Measurements from ENCODE around the gene INTS12. TPM values are rescaled to one million over a fixed set of nuclear protein-coding genes. Genes with fewer than 3 reads are reported as not detected.

The INTS12 gene
- total and polyA plus RNA-seq, 4 donors, result 15.0 to 24.1 (median 17.2) TPM

- WGBS, 2 donors, result 76 to 83% methylated on average over 2 of the region's 2 CpGs
- TF ChIP-seq CTCF (IDR thresholded peaks at IDR 0.05; ENCODE audit: control extremely low read depth, extremely low read depth), result no peak
- Histone ChIP-seq H3K9ac (ENCODE audit: insufficient read depth in 1 of 2, low read length in 2 of 2) (no peak overlapping the region), H3K4me3 (no peak overlapping the region), H3K4me1 (ENCODE audit: control insufficient read depth in 5 of 5, insufficient read depth in 5 of 5, low read length in 5 of 5) (peaks cover 0 to 2% (median 1%) of the 10 kb centered on the region in 5 donors), H3K9me3 (ENCODE audit: control insufficient read depth in 4 of 4, insufficient read depth in 3 of 4, low read length in 3 of 4) (no peaks in the 10 kb centered on the region), H3K36me3 (ENCODE audit: control insufficient read depth in 4 of 4, insufficient read depth in 4 of 4, low read length in 4 of 4) (peaks cover 1 to 7% (median 3%) of the 10 kb centered on the region in 4 donors), H3K27ac (ENCODE audit: low read depth in 1 of 2, low read length in 1 of 2) (no peak overlapping the region), H3K27me3 (ENCODE audit: control insufficient read depth in 3 of 3, insufficient read depth in 3 of 3, low read length in 2 of 3) (no peaks in the 10 kb centered on the region)
- DNase-seq, result no peak
- ATAC-seq (ENCODE audit: insufficient read depth, low FRiP score), result no peak
Observed at GRCh38 chr4:105677709-105678108, 30.8 kb downstream of the INTS12 start.

- TF ChIP-seq CTCF (IDR thresholded peaks at IDR 0.05; ENCODE audit: control extremely low read depth, extremely low read depth), result no peak
- H3K4me3 ChIP-seq, result no peak overlapping the region
- no peaks in the 10 kb centered on the region for H3K27me3 ChIP-seq (ENCODE audit: control insufficient read depth in 3 of 3, insufficient read depth in 3 of 3, low read length in 2 of 3)
- H3K9ac ChIP-seq (ENCODE audit: insufficient read depth in 1 of 2, low read length in 2 of 2), result no peak overlapping the region
- no peaks in the 10 kb centered on the region for H3K9me3 ChIP-seq (ENCODE audit: control insufficient read depth in 4 of 4, insufficient read depth in 3 of 4, low read length in 3 of 4)
- WGBS, 2 donors, result 83 to 93% methylated on average over 1 of the region's 1 CpG
- H3K27ac ChIP-seq (ENCODE audit: low read depth in 1 of 2, low read length in 1 of 2), result no peak overlapping the region
- H3K36me3 ChIP-seq (ENCODE audit: control insufficient read depth in 4 of 4, insufficient read depth in 4 of 4, low read length in 4 of 4), result no peaks in the 10 kb centered on the region
- no peaks in the 10 kb centered on the region for H3K4me1 ChIP-seq (ENCODE audit: control insufficient read depth in 5 of 5, insufficient read depth in 5 of 5, low read length in 5 of 5)
- no peak for ATAC-seq (ENCODE audit: insufficient read depth, low FRiP score)
- DNase-seq, result no peak
Observed at GRCh38 chr4:105674011-105674410, 34.5 kb downstream of the INTS12 start.

- Histone ChIP-seq H3K9ac (ENCODE audit: insufficient read depth in 1 of 2, low read length in 2 of 2) (no peak overlapping the region), H3K36me3 (ENCODE audit: control insufficient read depth in 4 of 4, insufficient read depth in 4 of 4, low read length in 4 of 4) (no peaks in the 10 kb centered on the region), H3K27me3 (ENCODE audit: control insufficient read depth in 3 of 3, insufficient read depth in 3 of 3, low read length in 2 of 3) (no peaks in the 10 kb centered on the region), H3K9me3 (ENCODE audit: control insufficient read depth in 4 of 4, insufficient read depth in 3 of 4, low read length in 3 of 4) (no peaks in the 10 kb centered on the region), H3K27ac (ENCODE audit: low read depth in 1 of 2, low read length in 1 of 2) (no peak overlapping the region), H3K4me1 (ENCODE audit: control insufficient read depth in 5 of 5, insufficient read depth in 5 of 5, low read length in 5 of 5) (no peaks in the 10 kb centered on the region), H3K4me3 (no peak overlapping the region)
- DNase-seq (no peak), ATAC-seq (ENCODE audit: insufficient read depth, low FRiP score) (no peak)
- 70 to 84% methylated on average over 2 of the region's 2 CpGs for WGBS, 2 donors
- TF ChIP-seq CTCF (IDR thresholded peaks at IDR 0.05; ENCODE audit: control extremely low read depth, extremely low read depth), result no peak
Observed at GRCh38 chr4:105671301-105671700, 37.2 kb downstream of the INTS12 start.

GRCh38 chr4:105670684-105671083 lies 37.8 kb downstream of the INTS12 start:
- H3K4me1 ChIP-seq (ENCODE audit: control insufficient read depth in 5 of 5, insufficient read depth in 5 of 5, low read length in 5 of 5), result no peaks in the 10 kb centered on the region
- no peak overlapping the region for H3K27ac ChIP-seq (ENCODE audit: low read depth in 1 of 2, low read length in 1 of 2)
- H3K36me3 ChIP-seq (ENCODE audit: control insufficient read depth in 4 of 4, insufficient read depth in 4 of 4, low read length in 4 of 4), result no peaks in the 10 kb centered on the region
- H3K9me3 ChIP-seq (ENCODE audit: control insufficient read depth in 4 of 4, insufficient read depth in 3 of 4, low read length in 3 of 4), result no peaks in the 10 kb centered on the region
- no peak for DNase-seq
- no peak for ATAC-seq (ENCODE audit: insufficient read depth, low FRiP score)
- no peak overlapping the region for H3K9ac ChIP-seq (ENCODE audit: insufficient read depth in 1 of 2, low read length in 2 of 2)
- no peaks in the 10 kb centered on the region for H3K27me3 ChIP-seq (ENCODE audit: control insufficient read depth in 3 of 3, insufficient read depth in 3 of 3, low read length in 2 of 3)
- H3K4me3 ChIP-seq, result no peak overlapping the region
- no peak for TF ChIP-seq CTCF (IDR thresholded peaks at IDR 0.05; ENCODE audit: control extremely low read depth, extremely low read depth)

Data from lung (tissue), 12 donors.